Right hindlimb (tissue), 1 donor: ENCODE measurements around the gene FGFR4.

Experiments used
- DNase-seq: peaks from one replicate; pipeline ENCODE4 v3.0.0-alpha.2; 2018

The FGFR4 gene

DNA sequence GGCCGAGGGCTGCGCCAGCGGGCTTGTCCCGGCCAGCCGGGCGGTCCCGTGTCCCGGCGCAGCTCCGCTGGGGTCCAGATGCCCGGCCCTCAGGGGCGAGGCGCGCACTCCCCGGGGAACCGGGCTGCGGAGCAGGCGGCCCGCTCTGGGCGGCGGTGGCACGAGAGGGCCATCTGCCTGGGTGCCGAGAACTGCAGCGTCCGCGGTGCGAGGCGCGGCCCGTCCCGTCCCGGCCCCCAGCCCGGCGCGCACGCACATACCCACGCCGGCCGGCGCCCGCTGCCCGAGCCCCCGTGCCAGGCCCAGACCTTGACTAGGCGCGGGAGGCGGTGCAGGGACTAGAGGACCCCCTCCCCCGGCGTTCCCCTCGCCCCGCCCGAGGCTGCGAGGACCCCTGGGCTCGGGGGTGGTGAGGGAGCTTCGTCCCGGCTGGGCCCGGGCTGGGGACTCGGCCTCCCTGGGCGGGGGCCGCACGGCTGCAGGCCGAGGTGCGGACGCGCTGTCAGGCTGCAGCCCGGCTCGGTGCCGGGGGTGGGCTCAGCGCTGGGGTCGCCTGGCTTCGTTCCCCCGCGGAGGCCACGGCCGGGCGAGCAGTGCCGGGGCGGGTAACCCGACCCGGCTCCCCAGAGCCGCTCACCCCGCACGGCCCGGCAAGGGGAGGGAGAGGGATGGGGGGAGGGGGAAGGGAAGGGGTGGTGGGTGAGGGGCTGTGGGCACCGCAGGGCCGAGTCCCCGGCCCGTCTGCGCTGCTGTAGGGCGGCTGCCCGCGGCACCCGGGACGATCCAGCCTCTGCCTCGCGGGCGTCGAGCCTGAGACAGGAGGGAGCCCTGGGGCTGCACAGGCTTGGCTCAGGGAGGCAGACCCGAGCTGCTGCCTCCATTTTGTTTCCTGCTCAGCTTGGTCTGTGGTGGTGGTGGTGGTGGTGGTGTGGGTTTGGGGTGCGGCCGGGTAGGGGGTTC lies 45.7 kb downstream of the FGFR4 start:
- DNase-seq = peak; percentile 82

DNA sequence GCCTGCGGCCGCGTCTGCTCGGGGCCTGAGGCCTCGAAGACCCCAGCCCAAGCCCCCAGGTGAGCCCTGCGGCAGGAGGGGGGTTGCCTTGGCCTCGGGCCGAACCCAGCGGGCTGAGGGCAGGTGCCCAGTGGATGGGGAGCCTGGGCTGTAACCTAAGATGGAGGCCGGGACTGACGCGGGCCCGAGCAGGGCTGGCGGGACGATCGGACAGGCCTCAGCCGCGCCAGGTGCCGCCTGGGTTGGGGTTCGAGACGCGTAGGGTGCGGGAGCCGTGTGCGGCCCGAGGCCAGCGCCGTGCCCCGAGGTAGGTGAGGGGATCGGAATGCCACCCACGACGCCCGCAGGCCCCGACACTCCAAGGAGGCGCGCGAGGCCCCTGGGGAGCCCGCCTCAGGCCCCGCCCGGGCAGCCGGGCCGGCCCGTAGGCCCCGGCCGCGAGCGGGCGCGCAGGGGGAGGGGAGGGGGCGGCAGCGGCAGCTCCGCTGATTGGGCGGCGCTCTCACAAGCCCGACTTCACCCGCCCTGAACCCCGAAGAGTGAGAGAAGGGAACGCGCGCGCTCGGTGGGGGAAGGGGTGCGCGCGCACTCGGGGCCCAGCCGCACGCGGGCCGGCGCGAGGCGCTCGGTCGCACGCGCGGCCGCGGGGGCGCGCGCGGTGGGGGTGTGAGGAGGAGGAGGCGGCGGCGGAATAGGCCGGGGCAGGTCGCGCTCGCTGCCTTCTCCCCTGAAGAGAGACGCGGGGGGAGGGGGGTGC lies 46.6 kb downstream of the FGFR4 start, which contains the start of gene NSD1:
NSD1 (plus strand) TSS at position 678 of the 757 bp plus-strand sequence. CDS start 1,331 bp downstream, outside the sequence.
- DNase-seq = peak; percentile 95

DNA sequence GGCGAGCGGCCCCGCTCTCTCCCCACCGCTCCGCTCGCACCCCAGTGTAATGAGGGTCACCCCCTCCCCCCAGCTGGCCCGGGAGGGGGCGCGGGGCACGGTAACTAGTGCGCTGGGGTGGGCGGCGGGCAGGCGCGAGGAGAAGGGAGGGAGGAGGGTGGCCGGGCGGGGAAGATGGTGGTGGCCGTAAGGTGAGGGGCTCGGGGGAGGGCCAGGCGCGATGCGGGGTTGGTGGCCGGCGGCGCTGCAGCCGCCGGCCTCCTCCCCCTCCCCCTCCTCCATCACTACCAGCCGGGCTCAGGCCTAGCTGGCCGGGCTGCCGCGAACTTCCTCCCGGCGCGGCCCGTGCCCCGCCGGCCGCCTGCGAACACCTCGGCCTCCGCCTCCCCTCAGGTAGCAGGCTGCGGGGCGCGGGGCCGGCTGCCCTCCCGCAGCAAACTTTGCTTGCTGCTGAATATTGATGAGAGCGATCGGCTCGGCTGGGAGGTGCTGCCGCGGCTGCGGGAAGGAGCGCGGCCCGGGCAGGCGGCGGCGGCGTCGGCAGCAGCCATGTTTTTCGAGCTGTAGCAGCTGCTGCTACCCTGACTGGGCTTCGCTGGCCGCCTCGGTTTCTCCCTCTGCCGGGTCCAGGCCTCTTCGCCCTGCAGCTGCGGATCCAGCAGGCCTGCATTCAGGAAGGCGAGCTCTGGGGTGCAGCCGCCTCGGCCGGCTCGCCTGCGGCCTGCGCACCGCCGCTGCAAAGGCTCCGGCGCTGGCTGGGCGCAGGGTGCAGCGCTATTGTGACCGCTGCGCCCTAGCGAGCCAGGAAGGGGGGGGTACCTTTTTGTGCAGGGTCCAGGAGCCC lies 47.4 kb downstream of the FGFR4 start:
- DNase-seq = peak; percentile 68

DNA sequence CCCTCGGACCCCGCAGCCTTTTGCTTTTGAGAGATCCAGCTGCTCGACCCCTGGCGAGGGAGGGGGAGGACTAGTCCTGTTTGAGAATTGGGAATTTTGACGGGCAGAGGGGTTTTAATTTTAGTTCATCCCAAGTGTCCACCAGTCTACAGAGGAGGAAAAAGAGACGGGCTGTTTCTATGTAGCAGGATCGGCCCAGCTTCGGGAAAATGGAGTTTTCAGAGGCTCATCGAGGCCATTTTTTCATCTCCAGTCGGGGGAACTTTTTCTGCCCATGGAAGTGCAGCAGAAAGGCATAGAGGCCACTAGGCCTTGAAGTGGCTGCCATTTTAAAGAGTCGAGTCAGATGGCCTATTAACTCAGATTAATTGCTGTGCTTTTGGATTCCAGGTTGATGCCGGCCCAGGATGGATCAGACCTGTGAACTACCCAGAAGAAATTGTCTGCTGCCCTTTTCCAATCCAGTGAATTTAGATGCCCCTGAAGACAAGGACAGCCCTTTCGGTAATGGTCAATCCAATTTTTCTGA lies 48.0 kb downstream of the FGFR4 start:
- no peak for DNase-seq

DNA sequence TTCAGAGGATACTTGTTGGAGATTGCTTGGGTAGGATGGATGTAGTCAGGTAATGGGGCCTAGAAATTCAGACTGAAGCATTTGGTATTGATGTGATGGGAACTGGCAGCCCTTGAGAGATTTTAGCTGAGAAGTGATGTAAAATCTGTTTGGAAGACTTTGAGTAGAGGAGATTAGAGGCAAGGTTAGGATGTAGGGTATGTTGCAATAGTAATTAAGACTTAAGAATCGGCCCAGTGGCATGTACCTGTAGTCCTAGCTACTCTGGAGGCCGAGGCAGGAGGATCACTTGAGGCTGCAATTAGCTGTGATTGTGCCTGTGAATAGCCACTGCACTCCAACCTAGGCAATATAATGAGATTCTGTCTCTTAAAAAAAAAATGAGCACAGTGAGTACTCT lies 53.6 kb downstream of the FGFR4 start:
- DNase-seq = no peak

DNA sequence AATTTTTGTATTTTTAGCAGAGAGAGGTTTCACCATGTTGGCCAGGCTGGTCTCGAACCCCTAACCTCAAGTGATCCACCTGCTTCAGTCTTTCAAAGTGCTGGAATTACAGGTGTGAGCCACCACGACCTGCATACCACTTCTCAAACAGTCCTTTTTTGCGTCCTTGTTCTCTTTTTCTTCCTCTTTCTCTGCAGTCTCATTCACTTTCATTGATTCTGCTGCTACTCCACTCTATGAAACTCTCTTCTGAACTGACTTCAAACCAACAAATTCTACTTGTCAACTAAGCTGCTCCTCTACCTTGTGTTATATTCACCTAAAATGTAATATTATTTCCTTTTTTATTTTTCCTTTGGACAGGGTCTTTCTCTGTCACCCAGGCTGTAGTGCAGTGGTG lies 54.8 kb downstream of the FGFR4 start:
- DNase-seq = no peak

DNA sequence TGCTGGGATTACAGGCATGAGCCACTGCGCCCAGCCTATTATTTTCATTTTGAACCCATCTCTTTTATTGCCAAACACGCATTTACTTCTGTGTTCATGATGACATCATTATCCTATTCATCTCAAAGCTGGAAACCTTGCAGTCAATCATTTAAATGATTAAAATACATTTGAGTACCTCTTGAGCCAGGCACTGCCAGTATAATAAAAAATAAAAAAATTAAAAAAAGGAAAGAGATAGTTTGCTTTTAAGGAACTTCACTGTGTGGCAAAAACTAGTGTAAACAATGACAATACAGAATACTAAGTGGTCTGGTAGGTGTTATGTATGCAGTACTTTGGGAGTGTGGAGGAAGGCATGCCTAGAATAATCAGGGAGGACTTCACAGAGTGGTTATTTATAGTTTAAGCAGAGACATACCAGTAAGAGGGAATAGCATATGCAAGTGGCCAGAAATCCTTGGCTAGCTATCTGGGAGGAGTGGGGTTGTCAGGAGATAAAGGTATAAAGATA lies 55.4 kb downstream of the FGFR4 start:
- no peak for DNase-seq

DNA sequence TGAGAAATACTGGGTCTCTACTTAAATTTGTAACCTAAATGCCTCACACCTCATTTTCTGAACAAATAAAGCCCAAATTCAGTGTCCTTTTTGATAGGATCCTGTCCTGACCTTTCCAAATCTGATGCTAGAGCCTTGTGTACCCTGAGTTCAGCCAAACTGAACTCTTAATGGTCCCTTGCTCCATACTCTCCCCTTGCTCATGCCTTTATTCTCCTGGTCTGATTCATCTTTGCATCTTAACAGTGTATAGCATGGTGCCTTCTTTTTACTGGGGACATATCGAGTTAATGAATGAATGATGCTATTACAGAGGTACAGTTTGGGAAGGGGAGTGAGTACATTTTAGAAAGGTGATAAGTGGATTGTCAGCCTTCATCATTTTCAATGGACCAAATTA lies 56.1 kb downstream of the FGFR4 start:
- no peak for DNase-seq

DNA sequence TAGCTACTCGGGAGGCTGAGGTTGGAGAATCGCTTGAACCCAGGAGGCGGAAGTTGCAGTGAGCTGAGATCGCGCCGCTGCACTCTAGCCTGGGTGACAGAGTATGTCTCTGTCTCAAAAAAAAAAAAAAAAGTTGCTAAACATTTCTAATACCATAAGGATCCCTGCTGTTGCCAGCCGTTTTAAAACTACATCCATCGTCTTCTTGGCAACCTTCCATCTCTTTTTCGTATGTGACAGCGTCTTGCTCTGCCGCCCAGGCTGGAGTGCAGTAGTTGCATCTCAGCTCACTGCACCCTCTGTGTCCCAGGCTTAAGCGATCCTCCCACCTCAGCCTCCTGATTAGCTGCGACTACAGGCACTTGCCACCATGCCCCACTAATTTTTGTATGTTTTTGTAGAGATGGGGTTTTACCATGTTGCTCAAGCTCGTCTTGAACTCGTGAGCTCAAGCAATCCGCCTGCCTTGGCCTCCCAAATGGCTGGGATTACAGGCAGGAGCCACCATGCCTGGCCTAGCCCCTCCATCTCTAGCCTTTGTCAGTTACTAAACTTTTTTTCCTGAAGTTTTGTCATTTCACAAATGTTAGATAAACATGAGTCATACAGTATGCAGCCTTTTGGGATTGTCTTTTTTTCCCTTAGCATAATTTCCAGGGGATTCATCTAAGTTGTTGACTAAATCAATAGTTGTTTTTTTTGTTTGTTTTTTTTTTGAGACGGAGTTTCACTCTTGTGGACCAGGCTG lies 60.4 kb downstream of the FGFR4 start:
- DNase-seq = no peak
